ENCODE measurements around the gene NOXO1. TPM values are rescaled to one million over a fixed set of nuclear protein-coding genes. Genes with fewer than 3 reads are reported as not detected.

NOXO1 gene
- total RNA-seq, 4 donors from 2014 or later: 0.52 TPM; not detected in 3

DNA sequence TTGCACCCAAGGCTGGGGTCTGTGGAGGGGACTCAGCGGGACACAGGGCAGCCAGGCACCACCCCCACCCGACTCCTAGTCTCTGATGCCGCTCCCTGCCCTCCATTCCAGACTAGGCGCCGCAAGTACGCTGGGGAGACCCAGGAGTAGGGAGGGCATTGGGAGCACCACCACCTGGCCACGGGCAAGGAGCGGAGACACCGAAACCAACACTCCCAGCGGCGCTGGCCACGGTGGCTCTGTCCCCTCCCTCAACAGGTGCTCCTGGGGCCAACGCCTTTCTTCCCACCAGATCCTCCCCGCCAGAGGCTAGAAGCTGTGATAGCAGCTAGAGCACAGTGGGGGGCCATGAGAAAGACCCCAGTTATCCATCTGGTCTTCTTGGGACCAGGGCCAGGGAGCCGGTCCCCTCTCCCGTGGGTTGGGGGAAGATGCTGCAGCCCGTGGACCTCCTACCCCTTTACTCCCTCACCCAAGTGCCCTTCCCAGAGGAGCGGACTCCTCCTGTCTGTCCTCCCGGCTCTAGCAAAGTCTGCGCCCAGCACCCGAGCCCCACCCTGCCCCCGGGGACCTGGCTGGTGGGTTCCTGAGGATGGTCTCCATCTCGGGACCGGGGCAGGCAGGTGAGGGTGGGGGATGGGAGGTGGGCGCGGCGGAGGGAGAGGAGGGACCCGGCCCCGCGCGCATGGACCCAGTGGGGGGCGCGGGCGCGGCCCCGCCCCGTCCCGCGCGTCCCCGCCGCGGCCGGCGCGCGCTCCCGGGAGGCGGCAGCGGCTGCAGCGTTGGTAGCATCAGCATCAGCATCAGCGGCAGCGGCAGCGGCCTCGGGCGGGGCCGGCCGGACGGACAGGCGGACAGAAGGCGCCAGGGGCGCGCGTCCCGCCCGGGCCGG, 8.2 kb upstream of the NOXO1 start, which contains the start of gene SYNGR3:
Gene SYNGR3 (plus strand): TSS at position 762 of the 892 bp plus-strand sequence. CDS start 133 bp downstream, outside the sequence.
- Histone ChIP-seq H3K4me3 (peak within 1 kb of the TSS; percentile 5 to 51 (median 22)), H3K27me3 (peaks cover 3 to 48% (median 32%) of the 10 kb centered on the region in 4 donors), H3K4me1 (peaks cover 38 to 60% (median 53%) of the 10 kb centered on the region in 4 donors), H3K36me3 (peaks cover 11 to 30% (median 23%) of the 10 kb centered on the region in 4 donors), H3K27ac (replicated peaks in 1 of 4) (no peak within 1 kb of the TSS), H3K9me3 (no peaks in the 10 kb centered on the region)
- intact Hi-C loops (cut with DNase I): no loop called here
- no peak for TF ChIP-seq EP300 (IDR thresholded peaks at IDR 0.05)
- TF ChIP-seq POLR2AphosphoS5 (IDR thresholded peaks at IDR 0.05): no peak
- TF ChIP-seq, protein P1, sequence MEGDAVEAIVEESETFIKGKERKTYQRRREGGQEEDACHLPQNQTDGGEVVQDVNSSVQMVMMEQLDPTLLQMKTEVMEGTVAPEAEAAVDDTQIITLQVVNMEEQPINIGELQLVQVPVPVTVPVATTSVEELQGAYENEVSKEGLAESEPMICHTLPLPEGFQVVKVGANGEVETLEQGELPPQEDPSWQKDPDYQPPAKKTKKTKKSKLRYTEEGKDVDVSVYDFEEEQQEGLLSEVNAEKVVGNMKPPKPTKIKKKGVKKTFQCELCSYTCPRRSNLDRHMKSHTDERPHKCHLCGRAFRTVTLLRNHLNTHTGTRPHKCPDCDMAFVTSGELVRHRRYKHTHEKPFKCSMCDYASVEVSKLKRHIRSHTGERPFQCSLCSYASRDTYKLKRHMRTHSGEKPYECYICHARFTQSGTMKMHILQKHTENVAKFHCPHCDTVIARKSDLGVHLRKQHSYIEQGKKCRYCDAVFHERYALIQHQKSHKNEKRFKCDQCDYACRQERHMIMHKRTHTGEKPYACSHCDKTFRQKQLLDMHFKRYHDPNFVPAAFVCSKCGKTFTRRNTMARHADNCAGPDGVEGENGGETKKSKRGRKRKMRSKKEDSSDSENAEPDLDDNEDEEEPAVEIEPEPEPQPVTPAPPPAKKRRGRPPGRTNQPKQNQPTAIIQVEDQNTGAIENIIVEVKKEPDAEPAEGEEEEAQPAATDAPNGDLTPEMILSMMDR (IDR thresholded peaks at IDR 0.05): no peak
- no peak for TF ChIP-seq POLR2A (IDR thresholded peaks at IDR 0.05; ENCODE audit: low read depth)
- WGBS: 17% methylated on average over 2 of the region's 67 CpGs
- no peak for DNase-seq (ENCODE audit: extremely low spot score)

DNA sequence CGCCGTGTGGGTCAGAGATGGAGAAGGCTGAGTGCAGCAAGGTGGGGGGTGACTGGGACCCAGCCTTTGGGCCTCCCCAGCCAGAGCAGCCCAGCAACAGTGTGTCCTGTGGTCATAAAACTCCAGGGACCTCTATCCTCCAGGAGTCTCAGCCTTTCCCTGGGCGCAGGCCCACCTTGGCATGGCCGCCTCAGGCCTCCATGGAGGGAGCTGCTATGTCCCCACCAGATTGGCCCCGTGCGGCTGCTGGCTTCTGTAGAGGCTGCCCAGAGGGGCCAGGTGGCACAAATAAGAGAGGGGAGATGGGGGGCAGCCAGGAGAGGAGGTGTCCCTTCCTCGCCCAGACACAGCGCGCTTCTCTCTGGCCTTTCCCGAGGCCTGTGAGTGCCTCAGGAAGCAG, 5.9 kb upstream of the NOXO1 start:
- Histone ChIP-seq H3K4me1 (peaks cover 42 to 64% (median 58%) of the 10 kb centered on the region in 4 donors), H3K27me3 (peaks cover 3 to 49% (median 32%) of the 10 kb centered on the region in 4 donors), H3K9me3 (no peaks in the 10 kb centered on the region), H3K36me3 (peaks cover 11 to 30% (median 23%) of the 10 kb centered on the region in 4 donors), H3K4me3 (no peak overlapping the region), H3K27ac (replicated peaks in 1 of 4) (no peak overlapping the region)
- 75% methylated on average over 6 of the region's 10 CpGs for WGBS
- no peak for DNase-seq (ENCODE audit: extremely low spot score)
- TF ChIP-seq EP300 (IDR thresholded peaks at IDR 0.05) (no peak), POLR2A (IDR thresholded peaks at IDR 0.05; ENCODE audit: low read depth) (no peak), POLR2AphosphoS5 (IDR thresholded peaks at IDR 0.05) (no peak)
- TF ChIP-seq, protein P1 (IDR thresholded peaks at IDR 0.05): no peak
- intact Hi-C loops (cut with DNase I): no loop called here

DNA sequence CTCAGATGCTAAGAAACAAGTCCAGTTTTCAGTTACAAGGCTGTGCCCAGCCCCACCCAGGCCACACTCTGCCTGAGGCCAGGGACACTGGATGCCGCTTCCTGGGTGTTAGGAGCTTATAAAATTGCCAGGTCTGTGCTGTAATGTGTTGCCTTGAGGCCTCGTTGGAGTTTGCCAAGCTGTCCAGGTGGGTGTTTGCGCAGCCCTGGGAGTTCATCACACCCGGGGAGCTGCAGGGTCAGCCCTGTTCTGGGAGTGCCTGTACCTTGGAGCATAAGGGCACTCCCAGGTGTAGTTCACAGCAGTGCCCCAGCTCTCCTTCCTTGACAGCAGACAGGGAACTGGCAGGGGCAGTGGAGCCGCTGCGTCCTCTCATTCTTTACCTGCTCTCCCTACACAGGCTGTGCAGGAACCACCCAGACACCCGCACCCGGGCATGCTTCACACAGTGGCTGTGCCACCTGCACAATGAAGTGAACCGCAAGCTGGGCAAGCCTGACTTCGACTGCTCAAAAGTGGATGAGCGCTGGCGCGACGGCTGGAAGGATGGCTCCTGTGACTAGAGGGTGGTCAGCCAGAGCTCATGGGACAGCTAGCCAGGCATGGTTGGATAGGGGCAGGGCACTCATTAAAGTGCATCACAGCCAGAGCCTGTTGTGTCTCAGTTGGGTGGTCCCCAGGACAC, 4.3 kb upstream of the NOXO1 start:
- Histone ChIP-seq H3K9me3 (no peaks in the 10 kb centered on the region), H3K27ac (replicated peaks in 1 of 4) (no peak overlapping the region), H3K36me3 (peaks cover 11 to 30% (median 23%) of the 10 kb centered on the region in 4 donors), H3K4me3 (peak overlapping the region in 2 of 4 donors; percentile 93 to 96), H3K27me3 (peaks cover 3 to 49% (median 33%) of the 10 kb centered on the region in 4 donors), H3K4me1 (peaks cover 27 to 52% (median 44%) of the 10 kb centered on the region in 4 donors)
- WGBS: 97% methylated on average over 10 of the region's 14 CpGs
- no peak for DNase-seq (ENCODE audit: extremely low spot score)
- TF ChIP-seq POLR2A (IDR thresholded peaks at IDR 0.05; ENCODE audit: low read depth) (no peak), POLR2AphosphoS5 (IDR thresholded peaks at IDR 0.05) (no peak), EP300 (IDR thresholded peaks at IDR 0.05) (no peak)
- TF ChIP-seq, protein P1 (IDR thresholded peaks at IDR 0.05): no peak
- intact Hi-C loops (cut with DNase I): no loop called here

DNA sequence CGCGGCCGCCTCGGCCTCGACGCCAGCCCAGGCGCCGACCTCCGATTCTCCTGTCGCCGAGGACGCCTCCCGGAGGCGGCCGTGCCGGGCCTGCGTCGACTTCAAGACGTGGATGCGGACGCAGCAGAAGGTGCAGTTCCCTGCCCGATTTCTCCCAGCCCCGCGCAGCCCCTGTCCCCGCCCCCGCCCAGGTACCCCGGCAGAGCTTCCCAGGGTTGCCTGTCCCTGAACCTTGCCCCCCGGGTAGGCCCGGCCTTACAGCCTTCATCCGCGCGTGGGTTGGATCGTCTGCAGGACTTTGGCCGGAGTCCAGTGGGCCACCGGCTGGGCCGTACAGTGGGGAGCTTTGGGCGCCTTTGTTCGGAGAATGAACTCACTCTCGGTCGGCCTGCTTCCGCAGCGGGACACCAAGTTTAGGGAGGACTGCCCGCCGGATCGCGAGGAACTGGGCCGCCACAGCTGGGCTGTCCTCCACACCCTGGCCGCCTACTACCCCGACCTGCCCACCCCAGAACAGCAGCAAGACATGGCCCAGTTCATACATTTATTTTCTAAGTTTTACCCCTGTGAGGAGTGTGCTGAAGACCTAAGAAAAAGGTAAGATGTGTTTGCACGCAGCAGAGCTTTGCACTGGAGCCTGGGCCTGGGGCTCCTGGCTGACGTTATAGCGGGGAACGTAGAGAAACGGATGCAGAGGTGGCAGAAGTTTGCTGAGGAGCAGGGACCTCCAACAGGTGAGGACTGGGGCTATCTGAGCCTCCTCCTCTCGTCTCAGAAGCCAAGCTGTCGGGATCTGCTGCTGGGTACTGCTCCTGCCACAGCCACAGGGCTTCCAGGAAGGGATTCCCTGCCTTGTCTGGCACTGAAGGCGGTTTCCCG, 3.3 kb upstream of the NOXO1 start:
- intact Hi-C loops (cut with DNase I): no loop called here
- DNase-seq (ENCODE audit: extremely low spot score): no peak
- Histone ChIP-seq H3K27me3 (peaks cover 3 to 49% (median 36%) of the 10 kb centered on the region in 4 donors), H3K4me3 (peak overlapping the region; percentile 75 to 96 (median 85)), H3K4me1 (peaks cover 31 to 52% (median 44%) of the 10 kb centered on the region in 4 donors), H3K36me3 (peaks cover 11 to 30% (median 23%) of the 10 kb centered on the region in 4 donors), H3K27ac (replicated peaks in 1 of 4) (peak overlapping the region; percentile 70 to 81 (median 80)), H3K9me3 (no peaks in the 10 kb centered on the region)
- 29% methylated on average over 22 of the region's 58 CpGs for whole genome bisulfite sequencing
- TF ChIP-seq, protein P1 (IDR thresholded peaks at IDR 0.05): no peak
- TF ChIP-seq POLR2A (IDR thresholded peaks at IDR 0.05; ENCODE audit: low read depth): peak; percentile 27

All from esophagus muscularis mucosa (tissue), 4 donors.